NCI-H2171 treated with DMSO at 0.1 percent for 48 hours (cell line): ENCODE measurements around the gene NABP1.

Experiments used
- DNase-seq: peaks from one replicate; lab custom pipeline; 2025; lab: John Stamatoyannopoulos, UW

The NABP1 gene

GRCh38 chr2:191707542-191707941, 29.6 kb downstream of the NABP1 start:
- no peak for DNase-seq

- DNase-seq, result no peak
Measured at GRCh38 chr2:191710411-191710900, 32.5 kb downstream of the NABP1 start.

GRCh38 chr2:191711621-191712020, 33.7 kb downstream of the NABP1 start:
- no peak for DNase-seq

- no peak for DNase-seq
Measured at GRCh38 chr2:191713837-191714236, 35.9 kb downstream of the NABP1 start.

- DNase-seq, result peak; percentile 55
Measured at GRCh38 chr2:191714925-191715324, 37.0 kb downstream of the NABP1 start.

- no peak for DNase-seq
Measured at GRCh38 chr2:191715471-191715870, 37.5 kb downstream of the NABP1 start.

GRCh38 chr2:191719261-191719660, 41.3 kb downstream of the NABP1 start:
- DNase-seq, result no peak

GRCh38 chr2:191719938-191720337, 42.0 kb downstream of the NABP1 start:
- peak; percentile 8 for DNase-seq

- no peak for DNase-seq
Measured at GRCh38 chr2:191721331-191721730, 43.4 kb downstream of the NABP1 start.

GRCh38 chr2:191724015-191724414, 46.1 kb downstream of the NABP1 start:
- DNase-seq, result peak; percentile 78

- no peak for DNase-seq
Measured at GRCh38 chr2:191728750-191729624, 51.1 kb downstream of the NABP1 start.

- no peak for DNase-seq
Measured at GRCh38 chr2:191730263-191730662, 52.3 kb downstream of the NABP1 start.
